Sigmoid colon (tissue), 7 donors: Measurements from ENCODE around the gene PEAK1. TPM values are rescaled to one million over a fixed set of nuclear protein-coding genes. Genes with fewer than 3 reads are reported as not detected.

ENCODE experiments used
- DNase-seq: peaks from one replicate; pipeline ENCODE4 v3.0.0-alpha.2; 2019
- H3K27ac ChIP-seq, 4 donors: fragments of 200-600 bp; sonication (generic); one replicate each; pipeline ENCODE4 v1.5.1; 2016 to 2019; ENCODE audit warnings: mild to moderate bottlenecking in 1 of 4
- H3K27me3 ChIP-seq, 3 donors: fragments of 200-600 bp; sonication (generic); one replicate each; pipeline ENCODE4 v1.5.1; 2019; ENCODE audit warnings: mild to moderate bottlenecking in 1 of 3
- H3K36me3 ChIP-seq, 4 donors: fragments of 200-600 bp; sonication (generic); one replicate each; pipeline ENCODE4 v1.5.1; 2016 to 2019
- H3K4me1 ChIP-seq, 4 donors: fragments of 200-600 bp; sonication (generic); one replicate each; pipeline ENCODE4 v1.5.1; 2017 to 2019
- H3K4me3 ChIP-seq, 4 donors: fragments of 200-600 bp; sonication (generic); one replicate each; pipeline ENCODE4 v1.5.1; 2017 to 2019; ENCODE audit warnings: mild to moderate bottlenecking in 2 of 4, moderate library complexity in 1 of 4
- H3K9me3 ChIP-seq, 4 donors: fragments of 200-600 bp in 3 of 4; sonication (generic) in 3 of 4; one replicate each; pipeline versions ENCODE4 v1.5.1 to v1.6.1; 2013 to 2019
- CTCF ChIP-seq, 4 experiments: fragments of 450-650 bp in 3 of 4; fragments of 200-600 bp in 1 of 4; IDR thresholded peaks; one replicate each; pipeline ENCODE4 v1.5.1; 2016 to 2019; ENCODE audit warnings: antibody characterized with exemption in 4 of 4, mild to moderate bottlenecking in 3 of 4, moderate library complexity in 2 of 4
- EP300 ChIP-seq, 4 donors: sonication (generic); formaldehyde crosslinking; IDR thresholded peaks; one replicate each; pipeline ENCODE4 v1.6.1; 2017; ENCODE audit warnings: antibody characterized with exemption in 4 of 4
- POLR2A ChIP-seq, 2 donors: fragments of 450-650 bp; IDR thresholded peaks; one replicate each; pipeline ENCODE4 v1.6.1; 2016; ENCODE audit warnings: antibody characterized with exemption in 2 of 2, mild to moderate bottlenecking in 2 of 2, moderate library complexity in 2 of 2
- POLR2AphosphoS5 ChIP-seq, 4 donors: sonication (generic); formaldehyde crosslinking; IDR thresholded peaks; one replicate each; pipeline ENCODE4 v1.6.1; 2017; ENCODE audit warnings: antibody characterized with exemption in 4 of 4
- WGBS, 2 donors: extraction: QIAGEN DNeasy Blood & Tissue Kit; methylation state at CpG; one replicate each; pipeline ENCODE4 v1.1.7; 2013; 5-methylcytosine and 5-hydroxymethylcytosine counted together
- intact Hi-C: fragments of 100-400 bp; cut with DNase I; formaldehyde crosslinking; loops from one replicate; pipeline ENCODE4 v1.15.1; 2023
- polyA plus RNA-seq, 3 donors: library from polyadenylated mRNA; stranded (reverse); fragments of 200-250 nt; gene quantifications; one replicate each; pipeline ENCODE4 v1.2.3, GENCODE V29; 2013
- total RNA-seq, 4 donors: library from RNA; depleted of rRNA; stranded (reverse); fragments of >200 nt; gene quantifications; one replicate each; pipeline ENCODE4 v1.1.0, GENCODE V29; 2016
- donor health status: healthy with polysubstance abuse.
- donor health status: Bipolar disorder and iron deficiency.
- donor health status: healthy.

PEAK1 gene
- total and polyA plus RNA-seq, 7 donors, result 3.5 to 59.8 (median 29.3) TPM

- H3K4me3 ChIP-seq, result no peak overlapping the region
- no peaks in the 10 kb centered on the region for H3K27me3 ChIP-seq
- H3K4me1 ChIP-seq, result peaks cover 0 to 41% (median 33%) of the 10 kb centered on the region in 4 donors
- H3K36me3 ChIP-seq, result no peaks in the 10 kb centered on the region
- TF ChIP-seq EP300 (IDR thresholded peaks at IDR 0.05) (no peak), POLR2AphosphoS5 (IDR thresholded peaks at IDR 0.05) (no peak), CTCF (IDR thresholded peaks at IDR 0.05) (no peak), POLR2A (IDR thresholded peaks at IDR 0.05) (no peak)
- H3K27ac ChIP-seq, result no peak overlapping the region
- H3K9me3 ChIP-seq, result no peaks in the 10 kb centered on the region
- WGBS, 2 donors, result 74 to 79% methylated on average over 3 of the region's 3 CpGs
- intact Hi-C loops, result no loop called here
- no peak for DNase-seq
These were observed 20.6 kb upstream of the PEAK1 start for GRCh38 chr15:77440378-77440999.

GRCh38 chr15:77437264-77437663, 17.4 kb upstream of the PEAK1 start:
- TF ChIP-seq EP300 (IDR thresholded peaks at IDR 0.05) (no peak), POLR2A (IDR thresholded peaks at IDR 0.05) (no peak), CTCF (IDR thresholded peaks at IDR 0.05) (no peak)
- no peak overlapping the region for H3K4me3 ChIP-seq
- no peak overlapping the region for H3K27ac ChIP-seq
- H3K4me1 ChIP-seq, result peaks cover 0 to 20% (median 15%) of the 10 kb centered on the region in 4 donors
- intact Hi-C loops, result no loop called here
- no peak for DNase-seq
- 88 to 92% methylated on average over 4 of the region's 4 CpGs for WGBS, 2 donors
- no peaks in the 10 kb centered on the region for H3K27me3 ChIP-seq
- H3K9me3 ChIP-seq, result no peaks in the 10 kb centered on the region
- peaks cover 0 to 4% (median 0%) of the 10 kb centered on the region in 4 donors for H3K36me3 ChIP-seq

GRCh38 chr15:77436822-77437221, 16.9 kb upstream of the PEAK1 start:
- H3K36me3 ChIP-seq, result peaks cover 0 to 4% (median 0%) of the 10 kb centered on the region in 4 donors
- no peak for DNase-seq
- 80 to 94% methylated on average over 2 of the region's 2 CpGs for WGBS, 2 donors
- H3K4me1 ChIP-seq, result peaks cover 0 to 17% (median 13%) of the 10 kb centered on the region in 4 donors
- H3K4me3 ChIP-seq, result no peak overlapping the region
- no peaks in the 10 kb centered on the region for H3K27me3 ChIP-seq
- H3K9me3 ChIP-seq, result no peaks in the 10 kb centered on the region
- H3K27ac ChIP-seq, result no peak overlapping the region
- intact Hi-C loops, result no loop called here
- TF ChIP-seq EP300 (IDR thresholded peaks at IDR 0.05), result no peak
- no peak for TF ChIP-seq POLR2A (IDR thresholded peaks at IDR 0.05)
- TF ChIP-seq POLR2AphosphoS5 (IDR thresholded peaks at IDR 0.05), result no peak
- no peak for TF ChIP-seq CTCF (IDR thresholded peaks at IDR 0.05)

GRCh38 chr15:77430652-77431051, 10.7 kb upstream of the PEAK1 start:
- no peak for TF ChIP-seq POLR2A (IDR thresholded peaks at IDR 0.05)
- TF ChIP-seq CTCF (IDR thresholded peaks at IDR 0.05), result no peak
- TF ChIP-seq EP300 (IDR thresholded peaks at IDR 0.05), result no peak
- no peak for TF ChIP-seq POLR2AphosphoS5 (IDR thresholded peaks at IDR 0.05)
- 85 to 91% methylated on average over 2 of the region's 2 CpGs for WGBS, 2 donors
- Histone ChIP-seq H3K9me3 (no peaks in the 10 kb centered on the region), H3K4me3 (no peak overlapping the region), H3K27me3 (no peaks in the 10 kb centered on the region), H3K4me1 (no peaks in the 10 kb centered on the region), H3K27ac (no peak overlapping the region), H3K36me3 (peaks cover 0 to 4% (median 0%) of the 10 kb centered on the region in 4 donors)
- no peak for DNase-seq
- intact Hi-C loops, result no loop called here

- intact Hi-C loops, result no loop called here
- H3K9me3 ChIP-seq, result no peaks in the 10 kb centered on the region
These were observed 10.3 kb upstream of the PEAK1 start for GRCh38 chr15:77430213-77430612.

More at GRCh38 chr15:77430213-77430612, 10.3 kb upstream of the PEAK1 start:
- WGBS, 2 donors, result 81 to 89% methylated on average over 2 of the region's 2 CpGs
- Histone ChIP-seq H3K36me3 (peaks cover 0 to 4% (median 0%) of the 10 kb centered on the region in 4 donors), H3K27me3 (no peaks in the 10 kb centered on the region), H3K4me3 (no peak overlapping the region), H3K4me1 (no peaks in the 10 kb centered on the region), H3K27ac (no peak overlapping the region)
- TF ChIP-seq POLR2A (IDR thresholded peaks at IDR 0.05) (no peak), POLR2AphosphoS5 (IDR thresholded peaks at IDR 0.05) (no peak)
- DNase-seq, result no peak
